NAMALWA (cell line): ENCODE data around the gene ZSCAN5B.

ENCODE experiments used
- DNase-seq: peaks from one replicate; pipeline ENCODE4 v3.0.0-alpha.2; 2015; ENCODE audit warnings: low spot score

Gene ZSCAN5B

GRCh38 chr19:56144376-56144775 is 53.2 kb downstream of the ZSCAN5B start:
- no peak for DNase-seq

GRCh38 chr19:56142897-56143434 is 54.6 kb downstream of the ZSCAN5B start:
- DNase-seq: no peak

DNA sequence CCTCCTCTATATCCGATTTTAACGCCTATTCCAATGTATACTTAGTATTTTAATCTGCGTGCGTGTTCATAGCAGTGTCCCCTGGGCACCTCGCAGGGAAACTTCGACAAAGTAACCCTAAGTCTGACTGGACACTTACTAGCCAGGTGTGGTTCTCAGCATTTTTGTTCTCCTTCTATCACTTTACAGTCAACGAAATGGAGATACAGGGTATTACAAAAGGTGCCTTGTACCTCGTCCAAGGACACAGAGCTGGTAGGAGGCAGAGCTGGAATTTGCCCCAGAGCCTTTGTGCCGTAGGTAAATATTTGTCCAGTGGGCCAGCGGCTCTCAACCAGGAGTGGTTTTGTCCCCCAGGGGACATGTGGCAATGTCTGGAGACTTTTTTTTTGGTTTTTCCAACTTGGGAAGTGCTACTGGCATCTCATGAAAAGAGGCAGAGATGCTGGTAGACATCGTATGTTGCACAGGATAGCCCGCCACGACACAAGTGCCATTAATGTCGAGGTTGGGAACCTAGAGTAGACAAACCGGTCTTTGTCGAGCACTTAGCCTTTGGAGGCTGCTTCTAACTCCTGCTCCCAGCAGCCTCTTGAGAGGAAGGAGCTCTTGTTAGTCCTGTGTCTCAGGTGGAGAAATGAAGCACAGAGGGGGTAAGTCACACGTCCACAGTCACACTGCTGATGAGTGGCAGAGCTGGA is 55.3 kb downstream of the ZSCAN5B start:
- no peak for DNase-seq

- DNase-seq: peak; percentile 25
Measured at GRCh38 chr19:56141417-56141993, 56.1 kb downstream of the ZSCAN5B start.

GRCh38 chr19:56140583-56141416 is 56.8 kb downstream of the ZSCAN5B start, which contains the start of gene ZNF444:
TSS of gene ZNF444 (plus strand) at chr19:56141287. CDS start at chr19:56146912, 5,625 bp downstream.
- peak; percentile 99 for DNase-seq

DNA sequence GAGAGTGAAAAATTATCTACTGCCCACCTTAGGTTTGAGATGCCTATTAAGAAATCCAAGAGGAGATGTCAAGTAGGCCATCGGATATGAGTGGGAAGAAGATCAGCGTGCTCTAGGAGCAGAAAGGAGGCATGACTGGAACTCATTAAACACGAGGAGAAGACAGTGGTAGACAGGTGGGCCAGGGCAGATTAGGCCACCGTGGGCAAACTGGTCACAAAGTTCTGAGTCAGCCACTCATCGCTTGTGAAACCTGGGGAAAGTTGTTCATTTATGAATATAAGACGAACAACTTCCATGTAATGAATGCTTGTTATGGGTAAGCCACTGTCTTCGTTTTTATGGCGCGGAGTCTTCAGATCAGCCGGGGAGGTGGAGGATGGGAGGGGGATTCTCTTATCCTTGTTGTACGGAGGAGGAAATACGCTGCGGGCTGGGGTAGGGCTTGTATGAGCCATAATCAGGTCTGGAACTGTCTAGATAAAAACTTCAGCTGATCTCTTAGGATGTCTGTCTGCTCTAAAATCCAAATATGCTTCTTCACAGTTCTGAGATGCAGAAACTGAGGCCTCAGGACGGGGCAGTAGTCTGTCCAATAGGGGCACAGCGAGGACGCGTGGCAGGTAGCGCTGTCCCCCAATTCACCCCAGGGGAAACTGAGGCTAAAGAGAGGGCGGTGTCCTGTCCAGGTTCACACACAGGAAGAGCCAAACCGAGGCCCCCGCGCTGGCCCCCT is 57.6 kb downstream of the ZSCAN5B start:
- no peak for DNase-seq
